KMS-11 (cell line): ENCODE measurements around the gene TCF7L2.

Source experiments
- H2AFZ ChIP-seq: fragments of 200-600 bp; sonication (generic); 2 replicates; pipeline ENCODE4 v1.6.1; 2016; ENCODE audit warnings: antibody characterized with exemption, mixed run types, low read depth
- H3K27ac ChIP-seq: fragments of 200-600 bp; sonication (generic); 2 replicates; pipeline ENCODE4 v1.6.1; 2016; ENCODE audit warnings: mild to moderate bottlenecking, mixed run types
- H3K27me3 ChIP-seq: fragments of 200-600 bp; sonication (generic); 2 replicates; pipeline ENCODE4 v1.6.1; 2017; ENCODE audit warnings: mild to moderate bottlenecking, low read depth, mixed run types, moderate library complexity; ENCODE audit not compliant: insufficient read depth
- H3K36me3 ChIP-seq: fragments of 200-600 bp; sonication (generic); 2 replicates; pipeline ENCODE4 v1.6.1; 2017; ENCODE audit warnings: mild to moderate bottlenecking, mixed run types; ENCODE audit not compliant: insufficient read depth
- H3K4me1 ChIP-seq: fragments of 200-600 bp; sonication (generic); 2 replicates; pipeline ENCODE4 v1.6.1; 2016; ENCODE audit warnings: mild to moderate bottlenecking, low read depth, mixed run types; ENCODE audit not compliant: poor library complexity, severe bottlenecking
- H3K4me2 ChIP-seq: fragments of 200-600 bp; sonication (generic); 2 replicates; pipeline ENCODE4 v1.7.0; 2016; ENCODE audit warnings: mild to moderate bottlenecking, mixed run types
- H3K4me3 ChIP-seq: fragments of 200-600 bp; sonication (generic); IDR thresholded peaks from 2 replicates; pipeline ENCODE4 v1.6.1; 2017; ENCODE audit warnings: low read depth, low read length, mixed read lengths; ENCODE audit not compliant: insufficient read depth
- H3K79me2 ChIP-seq: fragments of 200-600 bp; sonication (generic); 2 replicates; pipeline ENCODE4 v1.6.1; 2016; ENCODE audit warnings: low read depth, mixed run types; ENCODE audit not compliant: insufficient read depth
- H3K9ac ChIP-seq: fragments of 200-600 bp; sonication (generic); 2 replicates; pipeline ENCODE4 v1.6.1; 2016; ENCODE audit warnings: mild to moderate bottlenecking, mixed run types
- H4K20me1 ChIP-seq: fragments of 200-600 bp; sonication (generic); 2 replicates; pipeline ENCODE4 v1.6.1; 2016; ENCODE audit warnings: mild to moderate bottlenecking, mixed run types; ENCODE audit not compliant: insufficient read depth
- CTCF ChIP-seq: fragments of 200-600 bp; sonication (generic); conservative IDR thresholded peaks from 2 replicates; pipeline ENCODE4 v1.6.1; 2017; ENCODE audit warnings: low read depth, mild to moderate bottlenecking, antibody characterized with exemption, low read length, moderate library complexity, mixed read lengths

Gene TCF7L2

GRCh38 chr10:113006656-113007342 lies 56.8 kb downstream of the TCF7L2 start:
- Histone ChIP-seq H3K27me3 (no peaks in the 10 kb centered on the region), H3K27ac (no peak overlapping the region), H4K20me1 (no peaks in the 10 kb centered on the region), H3K79me2 (no peaks in the 10 kb centered on the region), H2AFZ (no peak overlapping the region), H3K36me3 (no peaks in the 10 kb centered on the region), H3K4me2 (no peak overlapping the region), H3K9ac (no peak overlapping the region), H3K4me3 (no peak overlapping the region), H3K4me1 (no peaks in the 10 kb centered on the region)
- TF ChIP-seq CTCF: no peak

GRCh38 chr10:113007343-113007771 lies 57.3 kb downstream of the TCF7L2 start:
- no peaks in the 10 kb centered on the region for H3K4me1 ChIP-seq
- H4K20me1 ChIP-seq: no peaks in the 10 kb centered on the region
- no peaks in the 10 kb centered on the region for H3K36me3 ChIP-seq
- no peaks in the 10 kb centered on the region for H3K79me2 ChIP-seq
- H3K4me3 ChIP-seq: no peak overlapping the region
- no peak for TF ChIP-seq CTCF
- no peak overlapping the region for H3K9ac ChIP-seq
- no peaks in the 10 kb centered on the region for H3K27me3 ChIP-seq
- no peak overlapping the region for H3K4me2 ChIP-seq
- H3K27ac ChIP-seq: no peak overlapping the region
- no peak overlapping the region for H2AFZ ChIP-seq

GRCh38 chr10:113007821-113008220 lies 57.8 kb downstream of the TCF7L2 start:
- H3K9ac ChIP-seq: no peak overlapping the region
- no peak overlapping the region for H3K27ac ChIP-seq

GRCh38 chr10:113011592-113012374 lies 61.7 kb downstream of the TCF7L2 start:
- H3K4me3 ChIP-seq: no peak overlapping the region
- no peak overlapping the region for H3K27ac ChIP-seq
- no peaks in the 10 kb centered on the region for H3K27me3 ChIP-seq
- no peak overlapping the region for H3K9ac ChIP-seq
- H2AFZ ChIP-seq: no peak overlapping the region
- H3K4me1 ChIP-seq: no peaks in the 10 kb centered on the region
- H3K79me2 ChIP-seq: no peaks in the 10 kb centered on the region
- no peaks in the 10 kb centered on the region for H4K20me1 ChIP-seq
- no peak for TF ChIP-seq CTCF
- no peak overlapping the region for H3K4me2 ChIP-seq
- H3K36me3 ChIP-seq: no peaks in the 10 kb centered on the region

More at GRCh38 chr10:113007821-113008220, 57.8 kb downstream of the TCF7L2 start:
- no peaks in the 10 kb centered on the region for H3K36me3 ChIP-seq
- TF ChIP-seq CTCF: no peak
- H3K79me2 ChIP-seq: no peaks in the 10 kb centered on the region
- no peak overlapping the region for H3K4me2 ChIP-seq
- no peak overlapping the region for H3K4me3 ChIP-seq
- H4K20me1 ChIP-seq: no peaks in the 10 kb centered on the region
- H3K4me1 ChIP-seq: no peaks in the 10 kb centered on the region
- H2AFZ ChIP-seq: no peak overlapping the region
- no peaks in the 10 kb centered on the region for H3K27me3 ChIP-seq
